ENCODE data around the gene ATP8A2.

Gene ATP8A2

GRCh38 chr13:26015271-26016125 is 643.7 kb downstream of the ATP8A2 start:
- no peaks in the 10 kb centered on the region for H3K79me2 ChIP-seq (ENCODE audit: control insufficient read depth, insufficient read depth, low read length, unreplicated experiment)
- no peak overlapping the region for H3K27ac ChIP-seq (ENCODE audit: low read depth, low read length)
- H3K27me3 ChIP-seq (ENCODE audit: insufficient read depth, low read length) = peaks cover 3% of the 10 kb centered on the region; the same call in 1 of the 2 replicates
- no peak overlapping the region for H2AFZ ChIP-seq (ENCODE audit: low read length, unreplicated experiment)
- H3K4me3 ChIP-seq (ENCODE audit: low read depth, low read length) = no peak overlapping the region
- no peaks in the 10 kb centered on the region for H3K4me1 ChIP-seq (ENCODE audit: control insufficient read depth, insufficient read depth, low read length, unreplicated experiment)
- H3K36me3 ChIP-seq (ENCODE audit: insufficient read depth, low read length) = no peaks in the 10 kb centered on the region

DNA sequence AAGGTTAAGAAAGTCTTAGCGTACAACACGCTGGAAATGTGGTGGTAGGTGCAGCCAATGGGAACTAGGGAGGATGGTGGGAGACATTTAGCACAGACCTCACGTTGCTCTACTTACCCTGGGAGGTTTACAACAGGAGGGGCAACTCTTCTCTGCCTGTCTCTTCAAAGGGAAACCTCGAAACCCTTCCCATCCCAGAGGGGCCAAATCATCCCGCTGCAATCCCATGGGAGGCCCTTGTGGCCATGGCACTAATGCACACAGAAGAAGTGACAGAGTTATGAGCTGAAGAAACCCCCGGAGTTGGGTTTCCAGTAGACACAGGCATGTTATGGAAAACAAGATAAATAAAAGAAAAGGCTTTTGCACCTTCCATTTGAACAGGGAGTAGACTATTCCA is 644.4 kb downstream of the ATP8A2 start:
- Histone ChIP-seq H3K27ac (ENCODE audit: low read depth, low read length) (no peak overlapping the region), H3K79me2 (ENCODE audit: control insufficient read depth, insufficient read depth, low read length, unreplicated experiment) (no peaks in the 10 kb centered on the region), H3K36me3 (ENCODE audit: insufficient read depth, low read length) (no peaks in the 10 kb centered on the region), H3K4me3 (ENCODE audit: low read depth, low read length) (no peak overlapping the region), H3K27me3 (ENCODE audit: insufficient read depth, low read length) (peaks cover 3% of the 10 kb centered on the region; the same call in 1 of the 2 replicates), H3K4me1 (ENCODE audit: control insufficient read depth, insufficient read depth, low read length, unreplicated experiment) (no peaks in the 10 kb centered on the region), H2AFZ (ENCODE audit: low read length, unreplicated experiment) (no peak overlapping the region)

GRCh38 chr13:26017196-26017921 is 645.6 kb downstream of the ATP8A2 start:
- H3K27me3 ChIP-seq (ENCODE audit: insufficient read depth, low read length) = no peaks in the 10 kb centered on the region
- no peaks in the 10 kb centered on the region for H3K79me2 ChIP-seq (ENCODE audit: control insufficient read depth, insufficient read depth, low read length, unreplicated experiment)
- H3K36me3 ChIP-seq (ENCODE audit: insufficient read depth, low read length) = no peaks in the 10 kb centered on the region
- H3K4me1 ChIP-seq (ENCODE audit: control insufficient read depth, insufficient read depth, low read length, unreplicated experiment) = peaks cover 7% of the 10 kb centered on the region
- H2AFZ ChIP-seq (ENCODE audit: low read length, unreplicated experiment) = no peak overlapping the region
- H3K27ac ChIP-seq (ENCODE audit: low read depth, low read length) = no peak overlapping the region
- no peak overlapping the region for H3K4me3 ChIP-seq (ENCODE audit: low read depth, low read length)

DNA sequence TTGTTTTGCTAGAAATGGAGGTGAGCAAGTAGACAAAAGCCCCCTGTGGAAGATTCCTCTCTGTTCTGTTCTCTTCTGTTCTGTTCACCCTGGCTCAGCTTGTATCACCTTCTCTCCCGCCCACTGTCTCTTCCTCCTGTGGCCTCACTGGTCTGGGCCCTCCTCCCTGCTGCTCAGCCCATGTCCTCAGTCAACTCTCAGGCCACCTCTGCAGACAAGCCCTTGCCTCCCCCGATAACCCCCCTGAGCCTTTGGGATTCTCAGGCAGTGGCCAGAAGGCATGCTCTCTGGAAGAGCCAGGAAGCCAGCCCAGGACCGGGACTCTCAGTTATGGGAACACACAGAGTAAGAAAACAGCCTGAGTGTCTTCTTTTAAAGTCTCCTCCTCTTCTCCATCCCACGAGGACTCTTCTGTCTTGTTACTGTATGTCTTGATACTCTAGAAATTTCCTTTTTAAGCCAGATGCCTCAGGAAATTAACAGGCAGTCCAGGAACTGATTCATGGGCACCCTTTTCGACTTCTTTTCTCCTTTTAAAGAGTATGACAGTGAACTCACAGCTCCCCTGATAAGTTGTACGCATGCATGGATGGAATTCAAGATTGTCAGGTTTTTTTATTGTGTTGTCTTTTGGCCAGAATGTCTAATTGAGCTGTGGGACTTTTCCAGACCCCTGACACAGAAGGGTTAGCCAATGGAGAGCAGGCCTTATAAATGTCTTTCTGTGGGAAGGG is 646.3 kb downstream of the ATP8A2 start:
- H3K27ac ChIP-seq (ENCODE audit: low read depth, low read length) = no peak overlapping the region

DNA sequence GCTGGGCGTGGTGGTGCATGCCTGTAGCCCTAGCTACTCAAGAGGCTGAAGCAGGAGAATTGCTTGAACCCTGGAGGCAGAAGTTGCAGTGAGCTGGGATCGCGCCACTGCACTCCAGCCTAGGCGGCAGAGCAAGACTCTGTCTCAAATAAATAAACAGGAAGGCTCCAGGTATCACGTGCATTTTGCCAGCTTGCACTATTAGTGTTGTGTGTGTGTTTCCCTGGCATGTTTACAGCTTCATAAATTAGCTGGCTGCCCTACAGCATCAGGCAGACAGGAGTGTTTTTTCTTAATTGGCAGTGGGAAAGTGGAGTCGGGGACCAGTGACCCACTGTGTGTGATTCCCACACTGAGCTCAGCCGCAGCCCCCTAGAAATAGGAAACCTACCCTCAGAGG is 647.5 kb downstream of the ATP8A2 start:
- Histone ChIP-seq H3K4me3 (ENCODE audit: low read depth, low read length) (no peak overlapping the region), H3K36me3 (ENCODE audit: insufficient read depth, low read length) (no peaks in the 10 kb centered on the region), H3K79me2 (ENCODE audit: control insufficient read depth, insufficient read depth, low read length, unreplicated experiment) (no peaks in the 10 kb centered on the region), H3K27ac (ENCODE audit: low read depth, low read length) (peak overlapping the region; percentile 58; the same call in 1 of the 2 replicates), H3K4me1 (ENCODE audit: control insufficient read depth, insufficient read depth, low read length, unreplicated experiment) (peaks cover 9% of the 10 kb centered on the region), H2AFZ (ENCODE audit: low read length, unreplicated experiment) (no peak overlapping the region), H3K27me3 (ENCODE audit: insufficient read depth, low read length) (no peaks in the 10 kb centered on the region)

More for the DNA sequence above, 646.3 kb downstream of the ATP8A2 start:
- H3K27me3 ChIP-seq (ENCODE audit: insufficient read depth, low read length) = no peaks in the 10 kb centered on the region
- H3K4me1 ChIP-seq (ENCODE audit: control insufficient read depth, insufficient read depth, low read length, unreplicated experiment) = peaks cover 7% of the 10 kb centered on the region
- no peak overlapping the region for H2AFZ ChIP-seq (ENCODE audit: low read length, unreplicated experiment)
- no peak overlapping the region for H3K4me3 ChIP-seq (ENCODE audit: low read depth, low read length)
- no peaks in the 10 kb centered on the region for H3K79me2 ChIP-seq (ENCODE audit: control insufficient read depth, insufficient read depth, low read length, unreplicated experiment)
- H3K36me3 ChIP-seq (ENCODE audit: insufficient read depth, low read length) = no peaks in the 10 kb centered on the region

GRCh38 chr13:26019881-26020870 is 648.4 kb downstream of the ATP8A2 start:
- Histone ChIP-seq H2AFZ (ENCODE audit: low read length, unreplicated experiment) (no peak overlapping the region), H3K4me3 (ENCODE audit: low read depth, low read length) (no peak overlapping the region), H3K27ac (ENCODE audit: low read depth, low read length) (peak overlapping the region; percentile 58; the same call in 1 of the 2 replicates), H3K4me1 (ENCODE audit: control insufficient read depth, insufficient read depth, low read length, unreplicated experiment) (peaks cover 11% of the 10 kb centered on the region), H3K79me2 (ENCODE audit: control insufficient read depth, insufficient read depth, low read length, unreplicated experiment) (no peaks in the 10 kb centered on the region), H3K36me3 (ENCODE audit: insufficient read depth, low read length) (no peaks in the 10 kb centered on the region), H3K27me3 (ENCODE audit: insufficient read depth, low read length) (no peaks in the 10 kb centered on the region)

DNA sequence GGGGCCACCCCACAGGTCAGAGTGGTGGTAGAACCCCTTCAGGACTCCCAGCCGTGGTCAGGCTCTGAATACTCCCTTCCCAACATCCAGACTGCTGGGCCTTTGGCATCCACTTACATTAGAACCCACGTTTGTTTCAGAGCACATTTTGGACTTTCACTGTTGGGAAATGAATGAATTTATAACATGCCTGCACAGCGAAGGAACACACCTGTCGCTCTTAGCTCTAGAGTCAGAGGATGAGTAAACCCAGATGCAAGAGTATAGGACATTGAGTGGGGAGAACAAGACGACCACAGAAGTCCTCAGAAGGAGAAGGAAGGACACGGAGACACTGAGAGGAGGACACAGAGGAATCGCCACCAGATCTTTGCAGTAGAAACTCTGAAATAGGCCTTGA is 649.1 kb downstream of the ATP8A2 start:
- Histone ChIP-seq H3K79me2 (ENCODE audit: control insufficient read depth, insufficient read depth, low read length, unreplicated experiment) (no peaks in the 10 kb centered on the region), H3K27ac (ENCODE audit: low read depth, low read length) (no peak overlapping the region), H2AFZ (ENCODE audit: low read length, unreplicated experiment) (no peak overlapping the region), H3K36me3 (ENCODE audit: insufficient read depth, low read length) (no peaks in the 10 kb centered on the region), H3K4me3 (ENCODE audit: low read depth, low read length) (no peak overlapping the region), H3K4me1 (ENCODE audit: control insufficient read depth, insufficient read depth, low read length, unreplicated experiment) (peaks cover 11% of the 10 kb centered on the region), H3K27me3 (ENCODE audit: insufficient read depth, low read length) (no peaks in the 10 kb centered on the region)

GRCh38 chr13:26021516-26021915 is 649.7 kb downstream of the ATP8A2 start:
- H3K36me3 ChIP-seq (ENCODE audit: insufficient read depth, low read length) = no peaks in the 10 kb centered on the region
- no peak overlapping the region for H3K4me3 ChIP-seq (ENCODE audit: low read depth, low read length)
- H3K79me2 ChIP-seq (ENCODE audit: control insufficient read depth, insufficient read depth, low read length, unreplicated experiment) = no peaks in the 10 kb centered on the region
- no peak overlapping the region for H2AFZ ChIP-seq (ENCODE audit: low read length, unreplicated experiment)
- no peak overlapping the region for H3K27ac ChIP-seq (ENCODE audit: low read depth, low read length)
- H3K4me1 ChIP-seq (ENCODE audit: control insufficient read depth, insufficient read depth, low read length, unreplicated experiment) = peaks cover 11% of the 10 kb centered on the region
- no peaks in the 10 kb centered on the region for H3K27me3 ChIP-seq (ENCODE audit: insufficient read depth, low read length)

DNA sequence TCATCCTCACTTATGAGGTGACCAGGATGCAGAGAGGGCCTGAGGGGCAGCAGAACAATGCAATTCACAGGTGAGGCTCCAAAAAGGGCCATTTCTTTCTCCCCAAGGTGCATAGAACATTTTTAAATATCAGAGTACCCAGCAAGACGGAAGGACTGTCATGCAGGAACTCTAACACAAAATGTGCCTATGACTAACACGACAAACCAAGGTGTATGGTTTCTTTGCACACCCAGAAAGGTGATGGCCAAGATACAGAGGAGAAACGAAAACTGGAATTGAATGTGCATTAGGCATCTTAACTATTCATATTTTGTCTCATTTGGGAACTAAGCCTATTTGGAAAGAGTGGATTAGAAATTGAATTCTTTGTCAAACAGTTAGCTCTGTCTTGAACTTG is 650.2 kb downstream of the ATP8A2 start:
- Histone ChIP-seq H3K27ac (ENCODE audit: low read depth, low read length) (peak overlapping the region; percentile 12; the same call in 1 of the 2 replicates), H3K4me3 (ENCODE audit: low read depth, low read length) (no peak overlapping the region), H3K36me3 (ENCODE audit: insufficient read depth, low read length) (no peaks in the 10 kb centered on the region), H3K79me2 (ENCODE audit: control insufficient read depth, insufficient read depth, low read length, unreplicated experiment) (no peaks in the 10 kb centered on the region), H2AFZ (ENCODE audit: low read length, unreplicated experiment) (no peak overlapping the region), H3K27me3 (ENCODE audit: insufficient read depth, low read length) (no peaks in the 10 kb centered on the region), H3K4me1 (ENCODE audit: control insufficient read depth, insufficient read depth, low read length, unreplicated experiment) (peaks cover 11% of the 10 kb centered on the region)

All from ACC112 (cell line).